Measurements from ENCODE around the gene PHC1.

Gene PHC1

DNA sequence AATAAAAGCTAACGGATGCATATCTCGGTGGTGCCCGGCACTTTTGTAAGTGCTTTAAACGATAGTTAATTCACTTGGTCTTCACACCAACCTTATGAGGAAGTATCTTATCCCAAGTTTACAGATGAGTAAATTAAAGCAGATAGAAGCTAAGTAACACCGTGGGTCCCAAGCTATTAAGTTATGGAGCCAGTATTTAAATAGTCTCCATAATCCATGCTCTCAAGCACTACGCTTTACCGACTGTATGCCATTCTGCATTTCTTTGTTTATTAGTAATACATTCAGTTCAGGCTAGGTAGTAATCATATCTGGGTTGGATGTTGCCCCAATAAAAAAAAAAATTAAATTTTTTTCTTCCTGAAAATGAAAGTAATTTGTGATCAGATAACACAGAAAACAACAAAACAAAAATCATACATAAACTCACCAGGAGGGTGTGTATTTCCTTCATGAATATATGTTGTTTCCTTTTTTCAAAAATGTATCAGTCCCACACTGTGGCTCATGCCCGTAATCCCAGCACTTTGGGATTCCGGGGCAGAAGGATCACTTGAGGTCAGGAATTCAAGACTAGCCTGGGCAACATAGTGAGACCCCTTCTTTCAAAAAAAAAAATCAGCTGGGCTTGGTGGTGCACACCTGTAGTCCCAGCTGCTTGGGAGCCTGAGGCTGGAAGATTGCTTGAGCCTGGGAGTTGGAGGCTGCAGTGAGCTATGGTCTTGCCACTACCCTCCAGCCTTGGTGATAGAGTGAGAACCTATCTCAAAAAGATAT is 36.6 kb downstream of the PHC1 start:
- no peak for DNase-seq

DNA sequence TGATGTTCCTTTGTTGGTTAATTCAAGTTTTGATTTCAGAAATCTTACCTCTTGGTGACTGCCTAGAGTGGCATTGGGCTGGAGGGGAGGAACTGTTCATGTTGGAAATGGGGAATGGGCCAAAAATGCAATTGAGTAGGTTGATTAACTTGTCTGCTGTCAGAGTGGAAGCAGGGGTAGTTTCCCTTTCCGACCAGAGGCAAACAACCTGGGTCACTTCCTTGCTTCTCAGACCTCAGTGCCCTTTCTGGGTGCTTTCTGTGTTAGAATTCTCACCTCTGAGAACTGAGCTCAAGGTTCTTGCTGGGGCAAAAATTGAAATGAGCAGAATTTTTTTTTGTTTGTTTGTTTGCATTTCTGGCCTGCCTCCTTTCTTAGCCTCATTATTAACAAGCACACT is 37.4 kb downstream of the PHC1 start:
- no peak for DNase-seq

DNA sequence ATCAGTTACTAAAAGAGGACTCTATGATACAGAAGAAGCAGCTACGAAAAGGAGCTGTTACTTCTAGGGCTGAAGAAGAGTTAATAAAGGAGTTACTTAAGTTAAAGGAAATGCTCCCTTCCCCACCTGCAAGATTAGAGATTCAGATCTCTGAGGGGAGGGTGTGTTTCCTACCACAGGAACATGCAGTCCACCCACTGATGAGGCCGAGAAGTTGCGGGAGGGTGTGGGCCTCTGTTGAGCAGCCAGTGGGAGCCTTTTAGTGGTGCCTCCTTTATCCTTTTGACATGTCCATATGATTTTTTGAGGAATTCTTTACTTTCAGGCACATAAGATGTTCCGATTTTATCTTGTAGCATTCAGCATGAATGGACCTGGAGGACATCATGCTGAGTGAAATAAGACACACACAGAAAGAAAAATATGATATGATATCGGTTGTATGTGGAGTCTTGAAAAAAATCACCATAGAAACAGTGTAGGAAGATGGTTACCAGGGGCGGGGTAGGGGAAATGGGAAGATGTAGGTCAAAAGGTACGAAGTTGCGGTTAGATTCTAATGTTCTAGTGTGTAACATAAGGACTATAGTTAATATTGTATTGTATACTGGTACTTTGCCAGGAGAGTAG is 39.6 kb downstream of the PHC1 start:
- peak in 1 of 4 experiments; percentile 2 for DNase-seq

DNA sequence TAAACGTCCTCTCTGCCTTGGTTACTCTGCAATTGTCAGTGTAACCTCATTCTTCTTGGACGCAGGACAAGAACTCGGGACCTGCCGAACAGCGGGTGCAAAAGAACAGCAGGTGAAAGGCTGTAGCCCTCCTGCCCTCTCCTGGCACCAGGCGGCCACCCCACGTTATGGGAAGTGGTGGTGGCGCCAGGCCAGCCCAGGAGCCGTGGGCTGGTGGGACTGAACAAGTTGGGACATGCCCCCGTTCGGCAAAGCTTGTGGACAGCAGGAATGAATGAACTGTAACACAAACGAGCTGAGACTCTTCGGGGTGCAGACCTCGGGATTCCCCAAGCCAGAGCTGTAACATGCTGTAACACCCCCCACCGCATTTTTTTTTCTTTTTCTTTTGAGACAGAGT is 41.8 kb downstream of the PHC1 start:
- DNase-seq, result no peak

DNA sequence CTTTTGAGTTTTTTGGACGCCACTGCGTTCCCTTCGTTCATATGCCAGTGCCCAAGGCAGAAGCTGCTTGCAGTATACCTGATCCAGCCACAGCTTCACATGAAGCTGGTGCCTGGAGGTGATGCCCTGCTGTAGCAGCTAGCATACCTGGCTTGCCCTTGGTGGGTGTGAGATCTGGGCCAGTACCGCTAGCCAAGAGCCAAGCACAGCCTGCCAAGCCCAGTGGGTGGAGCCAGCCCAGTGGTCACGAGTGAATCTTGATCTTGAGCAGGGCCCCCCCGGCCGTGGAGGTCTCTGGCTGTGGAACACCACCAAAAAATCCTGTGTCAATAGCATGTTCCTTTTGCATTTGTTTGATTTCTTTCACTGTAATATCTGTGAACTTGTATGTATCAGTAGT is 42.5 kb downstream of the PHC1 start:
- no peak for DNase-seq

GRCh38 chr12:8957561-8957960 is 43.3 kb downstream of the PHC1 start:
- no peak for DNase-seq

- no peak for DNase-seq
These were observed 43.8 kb downstream of the PHC1 start for GRCh38 chr12:8958066-8958465.

DNA sequence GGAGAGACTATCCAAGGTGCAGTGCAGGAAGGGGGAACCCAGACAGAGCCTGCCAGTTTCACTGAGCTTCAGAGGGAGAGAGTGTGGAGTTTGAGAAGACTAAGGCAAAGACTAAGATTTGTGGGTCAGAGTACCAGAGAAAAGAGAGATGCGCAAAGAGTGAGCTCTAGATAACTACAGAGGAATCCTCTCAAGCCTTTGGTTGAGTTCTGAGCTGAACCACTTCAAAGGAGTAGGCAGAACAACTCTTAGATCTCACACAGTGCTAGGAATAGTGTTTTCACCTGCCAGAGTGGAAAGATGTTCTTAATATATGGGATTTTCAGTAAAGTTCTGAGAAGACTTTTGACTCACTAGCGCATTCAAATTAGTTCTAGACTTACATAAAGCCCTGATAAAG is 45.9 kb downstream of the PHC1 start:
- DNase-seq, result no peak

DNA sequence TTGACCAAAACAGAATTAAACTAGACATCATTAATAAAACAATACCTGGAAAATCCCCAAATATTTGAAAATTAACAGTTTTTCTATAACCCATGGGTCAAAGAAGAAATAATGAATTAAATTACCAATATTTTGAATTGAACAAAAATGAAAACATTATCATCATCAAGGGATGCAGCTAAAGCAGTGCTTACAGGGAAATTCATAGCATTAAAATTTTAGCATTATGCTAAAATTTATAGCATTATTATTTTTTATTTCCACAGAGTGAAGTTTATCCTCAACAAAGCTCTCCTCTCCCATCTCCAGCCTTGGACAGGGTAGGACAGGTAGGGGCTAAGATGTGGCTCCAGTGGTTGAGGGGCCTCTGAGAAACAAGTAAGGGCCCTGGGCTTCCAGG is 54.5 kb downstream of the PHC1 start:
- DNase-seq, result no peak

DNA sequence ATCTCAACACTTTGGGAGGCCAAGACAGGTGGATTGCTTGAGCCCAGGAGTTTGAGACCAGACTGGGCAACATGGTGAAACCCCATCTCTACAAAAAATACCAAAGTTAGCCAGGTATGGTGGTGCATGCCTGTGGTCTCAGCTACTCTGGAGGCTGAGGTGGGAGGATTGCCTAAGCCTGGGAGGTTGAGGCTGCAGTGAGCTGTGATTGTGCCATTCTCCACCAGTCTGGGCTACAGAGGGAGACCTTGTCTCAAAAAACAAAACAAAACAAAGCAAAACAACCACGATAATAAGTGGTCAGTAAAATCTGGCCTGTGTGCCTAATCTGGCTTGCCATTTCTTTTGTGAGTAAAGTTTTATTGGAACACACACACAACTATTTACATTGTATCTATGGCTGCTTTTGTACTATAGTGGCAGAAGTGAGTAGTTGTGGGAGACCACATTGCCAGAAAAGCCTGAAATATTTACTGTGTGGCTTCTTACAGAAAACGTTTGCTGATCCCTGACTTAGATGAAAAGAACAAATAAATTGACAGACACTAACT is 55.6 kb downstream of the PHC1 start:
- DNase-seq, result no peak

DNA sequence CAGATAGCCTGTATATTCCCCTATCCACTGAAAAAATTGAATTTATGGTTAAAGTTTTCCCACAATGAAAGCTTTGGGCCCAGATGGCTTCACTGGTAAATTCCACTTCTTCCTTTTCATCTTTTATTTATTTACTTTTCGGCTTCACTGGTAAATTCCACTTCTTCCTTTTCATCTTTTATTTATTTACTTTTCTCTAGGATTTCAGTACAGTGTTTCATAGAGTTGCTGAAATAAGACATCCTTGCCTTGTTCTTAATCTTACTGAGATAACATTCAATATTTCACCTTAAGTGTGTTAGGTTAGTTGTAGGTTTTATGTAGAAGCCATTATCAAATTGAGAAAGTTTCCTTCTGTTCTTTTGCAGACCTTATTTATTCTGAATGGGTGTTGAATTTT is 56.1 kb downstream of the PHC1 start:
- no peak for DNase-seq

GRCh38 chr12:8980137-8980536 is 65.8 kb downstream of the PHC1 start:
- DNase-seq, result no peak

- DNase-seq, result no peak
These were observed 71.0 kb downstream of the PHC1 start for GRCh38 chr12:8985213-8985754.

DNA sequence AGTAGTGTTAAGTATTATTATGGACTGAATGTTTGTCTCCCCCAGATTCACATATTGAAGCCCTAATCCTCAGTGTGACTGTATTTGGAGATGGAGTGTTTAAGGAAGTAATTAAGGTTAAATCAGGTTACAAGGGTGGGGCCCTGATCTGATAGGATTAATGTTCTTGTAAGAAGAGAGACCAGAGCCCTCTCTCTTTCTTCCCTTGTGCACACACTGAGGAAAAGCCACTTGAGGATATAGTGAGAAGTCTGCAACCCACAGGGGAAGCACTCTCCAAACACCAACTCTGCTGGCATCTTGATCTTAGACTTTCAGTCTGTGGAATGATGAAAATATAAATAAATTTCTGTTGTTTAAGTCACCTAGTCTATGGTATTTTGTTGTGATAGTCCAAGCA is 72.9 kb downstream of the PHC1 start:
- DNase-seq, result no peak

DNA sequence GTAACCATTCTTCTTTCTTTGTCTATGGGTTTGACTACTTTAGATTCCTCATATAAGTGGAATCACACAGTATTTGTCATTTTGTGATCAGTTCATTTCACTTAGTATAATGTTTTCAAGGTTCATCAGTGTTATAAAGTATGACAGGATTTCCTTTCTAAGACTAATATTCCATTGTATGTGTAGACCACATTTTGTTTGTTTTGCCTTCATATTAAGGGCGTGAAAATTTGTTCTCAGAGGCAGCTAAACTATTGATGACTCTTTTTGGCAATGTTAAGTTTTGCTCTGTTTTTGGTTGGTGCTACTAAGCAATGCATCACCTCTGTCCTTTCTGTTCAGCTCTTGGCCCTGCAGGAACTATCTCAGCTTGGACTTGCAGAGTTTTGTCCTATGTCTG is 73.4 kb downstream of the PHC1 start:
- no peak for DNase-seq

- no peak for DNase-seq
These were observed 75.1 kb downstream of the PHC1 start, which contains the start of gene KLRG1 for GRCh38 chr12:8989413-8989812. KLRG1 (plus strand) TSS chr12:8989546; CDS start chr12:8989636, 90 bp downstream.
